Stimulated activated CD4-positive, alpha-beta T cell treated with anti-CD3 and anti-CD28 coated beads, TNF-alpha, amount 100 ng/mL, for 48 hours (primary cell): ENCODE results near the gene GLRX2.

Source experiments
- DNase-seq, 3 donors: peaks; one replicate each; pipeline ENCODE4 v3.0.0-alpha.2; 2020; ENCODE audit warnings: low read depth in 3 of 3

The GLRX2 gene

DNA sequence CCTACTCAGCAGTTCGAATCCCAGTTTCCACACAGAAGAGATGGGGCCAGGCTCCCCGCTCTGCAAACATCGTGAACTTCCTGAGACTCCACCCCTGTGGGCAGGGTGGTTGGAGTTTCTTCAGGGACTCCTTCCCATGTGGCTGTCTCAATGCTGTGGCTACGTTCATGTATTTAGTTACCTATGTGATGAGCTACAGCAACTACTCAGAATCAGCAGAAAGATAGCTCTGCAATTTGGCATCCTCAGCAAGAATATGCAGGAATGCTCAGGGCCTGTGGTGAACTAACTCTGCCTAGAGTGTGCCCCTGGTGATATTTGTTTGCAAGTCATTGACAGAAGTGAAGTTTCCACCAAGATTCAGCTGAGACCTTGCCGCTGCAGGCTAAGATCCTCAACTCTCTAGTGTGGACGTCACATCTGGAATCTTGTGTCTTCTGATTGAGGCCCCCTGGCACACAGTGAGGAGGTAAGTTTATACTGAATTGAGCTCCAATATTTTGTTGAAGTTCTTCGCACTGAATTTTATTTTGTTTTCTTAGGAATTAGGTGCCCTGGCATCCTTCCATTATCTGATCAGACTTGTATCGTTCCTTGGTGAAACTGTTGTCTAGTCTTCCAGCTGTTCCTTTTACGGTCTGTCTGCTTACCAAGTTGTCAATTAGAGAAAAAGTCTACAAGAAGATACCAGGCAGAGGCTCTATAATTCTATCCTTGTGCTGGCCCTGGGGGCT is 8.2 kb upstream of the GLRX2 start:
- DNase-seq, result no peak

DNA sequence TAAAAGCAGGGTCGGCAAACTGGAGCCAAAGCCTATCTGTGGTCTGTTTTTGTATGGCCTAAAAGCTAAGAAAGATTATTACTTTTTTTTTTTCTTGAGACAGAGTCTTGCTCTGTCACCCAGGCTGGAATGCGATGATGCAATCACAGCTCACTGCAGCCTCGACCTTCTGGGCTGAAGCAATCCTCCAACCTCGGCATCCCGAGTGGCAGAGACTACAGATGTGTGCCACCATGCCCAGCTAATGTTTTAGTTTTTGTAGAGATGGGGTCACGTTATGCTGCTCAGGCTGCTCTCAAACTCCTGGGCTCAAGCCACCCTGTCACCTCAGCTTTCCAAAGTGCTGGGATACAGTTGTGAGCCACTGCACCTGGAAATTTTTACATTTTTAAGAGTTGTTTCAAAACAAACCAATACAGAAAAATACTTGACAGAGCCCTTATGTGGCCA is 6.5 kb upstream of the GLRX2 start:
- no peak for DNase-seq

- no peak for DNase-seq
Measured at GRCh38 chr1:193110864-193111263, 5.7 kb upstream of the GLRX2 start.

- no peak for DNase-seq
Measured at GRCh38 chr1:193110246-193110645, 5.0 kb upstream of the GLRX2 start.

DNA sequence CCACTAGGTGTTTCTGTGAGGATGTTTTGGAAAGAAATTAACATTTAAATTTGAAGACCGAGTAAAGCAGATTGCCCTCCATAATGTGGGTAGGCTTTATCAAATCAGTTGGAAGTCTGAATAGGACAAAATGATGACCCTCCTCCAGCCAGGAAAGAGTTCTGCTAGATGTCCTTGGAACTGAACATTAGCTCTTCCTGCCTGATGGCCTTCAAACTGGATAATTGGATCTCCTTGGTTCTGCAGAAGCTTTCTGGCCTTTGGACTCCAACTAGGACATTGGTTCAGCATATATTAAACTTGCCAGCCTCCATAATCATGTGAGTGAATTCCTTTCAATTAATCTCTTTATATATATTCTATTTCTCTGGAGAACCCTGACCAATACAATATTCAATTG is 4.4 kb upstream of the GLRX2 start:
- DNase-seq, result no peak

DNA sequence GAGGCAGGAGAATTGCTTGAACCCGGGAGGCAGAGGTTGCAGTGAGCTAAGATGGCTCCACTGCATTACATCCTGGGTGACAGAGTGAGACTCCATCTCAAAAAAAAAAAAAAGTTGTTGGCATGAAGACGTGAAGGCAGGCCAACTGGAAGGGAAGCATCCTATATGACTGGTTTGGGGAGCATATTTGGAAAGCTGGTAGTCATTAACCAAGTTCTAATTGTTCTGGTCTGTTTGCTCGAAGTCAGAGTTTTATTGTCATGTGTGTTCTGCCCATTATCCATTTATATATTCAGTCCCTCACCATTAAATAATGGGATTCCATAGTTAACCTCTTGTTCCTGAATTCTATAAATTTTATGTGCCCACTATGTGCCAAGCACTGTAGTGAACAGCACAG is 3.3 kb upstream of the GLRX2 start:
- no peak for DNase-seq

DNA sequence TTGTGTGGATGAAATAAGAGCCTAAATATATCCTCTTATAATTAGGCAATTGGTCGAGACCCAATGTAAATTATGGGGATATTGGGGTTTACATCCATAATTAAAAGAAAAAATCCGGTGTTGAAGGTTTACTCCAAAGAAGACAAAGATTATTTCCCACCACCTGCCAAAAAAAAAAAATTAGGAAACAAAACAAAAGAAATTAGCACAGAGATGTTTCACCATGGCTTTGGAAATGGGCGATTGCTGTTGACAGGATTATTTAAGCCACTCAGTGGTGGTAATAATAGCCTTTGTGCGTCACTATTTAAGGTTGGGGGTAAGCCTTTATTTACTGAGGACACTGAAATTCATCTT is 585 bp upstream of the GLRX2 start:
- DNase-seq, result no peak

GRCh38 chr1:193104502-193104906 is 710 bp downstream of the GLRX2 start:
- peak in 1 of 3 donors; percentile 8 for DNase-seq

DNA sequence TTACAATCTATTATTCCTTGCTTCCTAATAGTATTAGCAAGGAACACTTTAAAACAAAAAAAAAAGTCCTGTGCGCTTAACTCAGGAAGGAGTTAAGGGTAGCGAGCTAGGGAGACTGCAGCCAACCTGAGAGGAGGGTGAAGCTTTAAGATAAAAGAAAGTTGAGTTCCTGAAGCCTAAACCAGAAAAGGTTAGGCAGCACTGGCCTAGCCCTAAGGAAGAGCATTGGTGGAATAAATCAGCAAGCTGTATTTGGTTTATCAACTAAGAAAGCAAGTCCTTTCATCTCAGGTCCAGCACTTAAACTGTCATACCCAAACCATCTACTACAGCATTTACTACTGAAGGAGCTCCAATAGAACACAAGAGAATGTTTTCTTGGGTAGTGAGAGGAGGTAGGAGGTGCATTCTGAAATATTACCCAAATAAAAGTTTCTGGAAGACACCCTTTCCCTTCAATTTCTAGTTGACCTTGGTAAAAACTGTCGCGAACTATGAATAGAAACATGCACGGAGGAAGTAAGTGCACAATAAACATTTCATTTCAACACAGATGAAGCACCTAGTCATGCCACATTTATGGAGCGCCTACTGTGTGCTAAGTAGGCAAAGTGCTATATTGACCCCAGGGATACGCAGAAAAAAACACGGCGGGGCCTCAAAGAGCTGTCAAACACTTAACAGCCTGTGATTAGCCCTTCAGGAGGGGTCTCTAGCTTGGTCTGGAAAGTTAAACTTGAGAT is 1.3 kb downstream of the GLRX2 start:
- no peak for DNase-seq

GRCh38 chr1:193102662-193103061 is 2.6 kb downstream of the GLRX2 start:
- no peak for DNase-seq

DNA sequence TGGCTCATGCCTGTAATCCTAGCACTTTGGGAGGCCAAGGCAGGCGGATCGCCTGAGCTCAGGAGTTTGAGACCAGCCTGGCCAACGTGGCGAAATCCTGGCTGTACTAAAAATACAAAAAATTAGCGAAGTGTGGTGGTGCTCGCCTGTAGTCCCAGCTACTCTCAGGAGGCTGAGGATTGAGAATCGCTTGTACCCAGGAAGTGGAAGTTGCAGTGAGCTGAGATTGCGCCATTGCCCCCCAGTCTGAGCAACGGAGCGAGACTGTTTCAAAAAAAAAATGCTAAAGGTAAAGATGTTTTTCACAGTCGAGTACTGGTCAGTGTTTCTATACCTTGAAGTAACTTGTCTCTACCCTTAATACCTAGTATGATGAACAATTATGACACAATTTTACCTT is 11.1 kb downstream of the GLRX2 start:
- DNase-seq, result no peak

- DNase-seq, result no peak
Measured at GRCh38 chr1:193090865-193091264, 14.3 kb downstream of the GLRX2 start.

GRCh38 chr1:193087893-193088292 is 17.3 kb downstream of the GLRX2 start:
- DNase-seq, result no peak

DNA sequence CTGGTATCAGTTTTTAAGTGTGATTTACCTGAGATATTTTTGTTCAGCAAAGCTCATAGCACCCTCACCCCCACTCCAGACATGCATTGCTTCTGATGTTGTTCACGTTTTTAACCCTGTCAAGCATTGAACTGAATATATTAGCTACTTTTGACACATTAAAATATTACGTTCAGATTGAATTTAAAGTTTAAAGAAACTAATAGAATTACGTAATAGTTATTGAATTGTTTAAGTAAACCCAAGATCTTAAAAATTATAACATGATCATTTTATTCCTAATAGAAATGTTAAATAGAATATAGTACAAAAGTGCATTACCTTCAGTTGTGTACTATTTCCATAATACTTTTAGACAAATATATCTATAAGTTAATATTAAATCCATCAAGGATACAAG is 18.9 kb downstream of the GLRX2 start:
- no peak for DNase-seq

GRCh38 chr1:193085263-193085662 is 20.0 kb downstream of the GLRX2 start:
- no peak for DNase-seq

DNA sequence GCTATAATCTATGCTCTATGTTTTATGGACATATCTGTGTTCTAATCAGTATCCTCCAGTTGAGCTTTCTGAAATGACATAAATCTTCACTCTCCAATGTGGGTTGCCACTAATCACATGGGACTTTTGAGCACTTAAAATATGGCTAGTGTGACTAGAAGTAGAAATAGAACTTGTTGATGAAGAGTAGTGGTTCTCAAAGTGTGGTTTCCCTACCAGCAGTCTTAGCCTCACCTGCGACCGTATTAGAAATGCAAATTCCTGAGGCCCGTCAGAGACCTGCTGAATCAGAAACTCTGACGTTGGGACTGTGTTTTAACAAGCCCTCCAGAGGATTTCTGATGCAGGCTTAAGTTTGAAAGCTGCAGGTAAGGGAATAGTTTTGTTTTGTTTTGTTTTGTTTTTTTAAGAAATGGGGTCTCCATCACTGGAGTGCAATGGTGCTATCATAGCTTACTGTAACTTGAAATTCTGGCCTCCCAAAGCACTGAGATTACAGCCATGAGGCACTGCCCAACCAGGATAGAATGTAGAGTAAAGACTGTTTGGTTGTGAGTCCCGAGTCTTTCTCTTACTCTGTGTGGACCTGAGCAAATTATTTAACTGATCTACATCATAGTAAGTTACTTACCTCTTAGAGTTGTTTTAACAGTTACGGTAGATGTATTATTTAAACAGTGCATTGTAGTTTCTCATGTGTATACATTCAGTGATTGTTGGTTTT is 21.7 kb downstream of the GLRX2 start:
- DNase-seq, result no peak

DNA sequence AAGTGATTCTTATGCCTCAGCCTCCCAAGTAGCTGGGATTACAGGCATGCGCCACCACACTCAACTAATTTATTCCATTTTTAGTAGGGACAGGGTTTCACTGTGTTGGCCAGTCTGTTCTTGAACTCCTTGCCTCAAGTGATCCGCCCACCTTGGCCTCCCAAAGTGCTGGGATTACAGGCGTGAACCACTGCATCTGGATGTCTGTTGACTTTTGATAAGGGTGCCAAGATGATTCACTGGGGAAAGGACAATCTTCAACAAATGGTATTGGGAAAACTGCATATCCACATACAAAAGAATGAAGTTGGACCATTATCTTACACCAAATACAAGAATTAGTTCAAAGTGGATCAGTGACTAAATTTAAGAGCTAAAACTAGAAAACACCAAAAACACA is 26.0 kb downstream of the GLRX2 start:
- no peak for DNase-seq

DNA sequence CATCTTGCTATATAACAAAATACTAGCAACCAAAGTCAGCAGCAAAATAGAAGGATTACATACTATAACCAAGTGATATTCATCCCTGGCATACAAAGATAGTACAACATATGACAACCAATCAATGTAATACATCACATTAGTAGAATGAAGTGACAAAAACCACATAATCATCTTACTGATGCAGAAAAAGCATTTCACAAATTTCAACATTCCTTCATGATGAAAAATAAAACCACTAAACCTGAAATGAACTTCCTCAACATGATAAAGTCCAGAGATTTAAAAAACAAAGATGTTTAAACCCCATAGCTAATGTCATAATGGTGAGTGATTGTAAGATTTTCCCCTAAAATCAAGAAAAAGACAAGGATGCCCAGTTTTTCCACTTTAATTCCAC is 27.2 kb downstream of the GLRX2 start:
- no peak for DNase-seq

- DNase-seq, result no peak
Measured at GRCh38 chr1:193070942-193071341, 34.3 kb downstream of the GLRX2 start.

DNA sequence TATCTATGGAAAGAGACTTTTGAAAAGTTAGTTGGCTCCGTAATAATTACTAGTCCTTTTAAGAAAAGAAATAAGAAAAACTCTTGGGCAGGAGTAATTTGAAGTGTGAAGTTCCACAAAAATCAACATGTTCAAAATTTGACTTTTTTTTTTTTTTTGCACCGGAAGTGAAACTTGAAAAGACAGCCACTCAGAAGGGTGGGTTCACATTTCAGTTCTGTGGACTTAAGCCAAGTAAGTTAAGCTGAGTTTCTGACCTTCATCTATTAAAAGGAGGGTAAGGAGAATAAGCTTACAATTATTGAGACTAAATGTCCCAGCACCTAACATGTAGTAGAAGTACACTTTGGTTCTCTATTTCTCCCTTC is 34.8 kb downstream of the GLRX2 start:
- DNase-seq, result no peak

- no peak for DNase-seq
Measured at GRCh38 chr1:193069748-193070385, 35.3 kb downstream of the GLRX2 start.

DNA sequence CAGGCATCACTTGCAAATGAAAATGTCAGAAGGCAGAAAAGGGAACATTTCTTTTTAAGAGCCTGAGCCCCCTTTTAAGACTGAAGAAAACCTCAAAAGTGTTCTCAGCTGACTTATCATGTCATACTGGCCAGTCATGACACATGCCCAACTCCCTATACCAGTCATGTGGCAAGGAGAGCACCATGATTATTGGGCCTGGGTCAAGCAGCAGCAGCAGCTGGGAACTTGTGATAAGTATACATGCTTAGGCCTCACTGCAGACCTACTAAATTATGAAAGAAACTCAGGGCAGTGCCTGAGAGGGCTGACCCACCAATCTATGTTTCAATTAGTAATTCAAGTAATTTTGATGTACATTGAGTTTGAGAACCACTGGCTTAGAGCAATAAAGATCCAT is 37.2 kb downstream of the GLRX2 start:
- no peak for DNase-seq
